ENCODE results near the gene STYXL1. TPM values are rescaled to one million over a fixed set of nuclear protein-coding genes. Genes with fewer than 3 reads are reported as not detected.

The STYXL1 gene
- total and polyA plus RNA-seq, 2 donors (not counting 1 experiment from before 2014, with no cell fraction given): 49.0 to 49.8 TPM

GRCh38 chr7:75998038-75998437 is 49.8 kb downstream of the STYXL1 start:
- H3K27me3 ChIP-seq (ENCODE audit: control insufficient read depth, insufficient read depth, low read length): no peaks in the 10 kb centered on the region
- no peak for TF ChIP-seq EZH2 (IDR thresholded peaks at IDR 0.05; ENCODE audit: low read length, missing control alignments)
- no peak for TF ChIP-seq CTCF (conservative IDR thresholded peaks at IDR 0.05 in 1 of 2, IDR thresholded peaks at IDR 0.05 in 1 of 2; ENCODE audit: low read depth in 1 of 2, low read length in 2 of 2)
- H3K9ac ChIP-seq (ENCODE audit: insufficient read depth, low read length): no peak overlapping the region
- H4K20me1 ChIP-seq (ENCODE audit: control insufficient read depth, extremely low read depth, insufficient read depth, low read length): no peaks in the 10 kb centered on the region
- DNase-seq (ENCODE audit: low read depth in 2 of 2): no peak
- H3K79me2 ChIP-seq (ENCODE audit: control insufficient read depth, insufficient read depth, low read length): peaks cover 5% of the 10 kb centered on the region
- H3K9me3 ChIP-seq (ENCODE audit: control insufficient read depth, insufficient read depth, low read depth, low read length): no peaks in the 10 kb centered on the region
- H3K4me2 ChIP-seq (ENCODE audit: extremely low read depth, insufficient read depth, low read length): no peak overlapping the region
- H2AFZ ChIP-seq (ENCODE audit: low read length): no peak overlapping the region
- H3K27ac ChIP-seq (ENCODE audit: insufficient read depth, low read length): no peak overlapping the region
- peaks cover 11% of the 10 kb centered on the region for H3K4me1 ChIP-seq (ENCODE audit: control insufficient read depth, extremely low read depth, insufficient read depth, low read length)
- H3K36me3 ChIP-seq (ENCODE audit: control insufficient read depth, insufficient read depth, low read length): peaks cover 10% of the 10 kb centered on the region
- H3K4me3 ChIP-seq (replicated peaks in 1 of 4; ENCODE audit: control extremely low read depth in 1 of 4, insufficient read depth in 1 of 4, low read depth in 3 of 4, low read length in 4 of 4): no peak overlapping the region

- no peak for TF ChIP-seq EZH2 (IDR thresholded peaks at IDR 0.05; ENCODE audit: low read length, missing control alignments)
- TF ChIP-seq CTCF (conservative IDR thresholded peaks at IDR 0.05 in 1 of 2, IDR thresholded peaks at IDR 0.05 in 1 of 2; ENCODE audit: low read depth in 1 of 2, low read length in 2 of 2): no peak
- no peak overlapping the region for H3K27ac ChIP-seq (ENCODE audit: insufficient read depth, low read length)
- H3K9me3 ChIP-seq (ENCODE audit: control insufficient read depth, insufficient read depth, low read depth, low read length): no peaks in the 10 kb centered on the region
- H3K4me2 ChIP-seq (ENCODE audit: extremely low read depth, insufficient read depth, low read length): no peak overlapping the region
- no peaks in the 10 kb centered on the region for H3K27me3 ChIP-seq (ENCODE audit: control insufficient read depth, insufficient read depth, low read length)
- no peak overlapping the region for H2AFZ ChIP-seq (ENCODE audit: low read length)
- H3K4me3 ChIP-seq (replicated peaks in 1 of 4; ENCODE audit: control extremely low read depth in 1 of 4, insufficient read depth in 1 of 4, low read depth in 3 of 4, low read length in 4 of 4): no peak overlapping the region
- H3K36me3 ChIP-seq (ENCODE audit: control insufficient read depth, insufficient read depth, low read length): peaks cover 11% of the 10 kb centered on the region
- no peak overlapping the region for H3K9ac ChIP-seq (ENCODE audit: insufficient read depth, low read length)
- H3K79me2 ChIP-seq (ENCODE audit: control insufficient read depth, insufficient read depth, low read length): peaks cover 5% of the 10 kb centered on the region
- no peak for DNase-seq (ENCODE audit: low read depth in 2 of 2)
- H3K4me1 ChIP-seq (ENCODE audit: control insufficient read depth, extremely low read depth, insufficient read depth, low read length): peaks cover 11% of the 10 kb centered on the region
- no peaks in the 10 kb centered on the region for H4K20me1 ChIP-seq (ENCODE audit: control insufficient read depth, extremely low read depth, insufficient read depth, low read length)
Observed at GRCh38 chr7:75996476-75996875, 51.3 kb downstream of the STYXL1 start.

GRCh38 chr7:75995996-75996395 is 51.8 kb downstream of the STYXL1 start:
- H3K9ac ChIP-seq (ENCODE audit: insufficient read depth, low read length): no peak overlapping the region
- no peak for DNase-seq (ENCODE audit: low read depth in 2 of 2)
- H4K20me1 ChIP-seq (ENCODE audit: control insufficient read depth, extremely low read depth, insufficient read depth, low read length): no peaks in the 10 kb centered on the region
- H3K4me1 ChIP-seq (ENCODE audit: control insufficient read depth, extremely low read depth, insufficient read depth, low read length): peaks cover 11% of the 10 kb centered on the region
- H2AFZ ChIP-seq (ENCODE audit: low read length): no peak overlapping the region
- H3K9me3 ChIP-seq (ENCODE audit: control insufficient read depth, insufficient read depth, low read depth, low read length): no peaks in the 10 kb centered on the region
- no peaks in the 10 kb centered on the region for H3K27me3 ChIP-seq (ENCODE audit: control insufficient read depth, insufficient read depth, low read length)
- H3K4me3 ChIP-seq (replicated peaks in 1 of 4; ENCODE audit: control extremely low read depth in 1 of 4, insufficient read depth in 1 of 4, low read depth in 3 of 4, low read length in 4 of 4): no peak overlapping the region
- TF ChIP-seq EZH2 (IDR thresholded peaks at IDR 0.05; ENCODE audit: low read length, missing control alignments): no peak
- no peak for TF ChIP-seq CTCF (conservative IDR thresholded peaks at IDR 0.05 in 1 of 2, IDR thresholded peaks at IDR 0.05 in 1 of 2; ENCODE audit: low read depth in 1 of 2, low read length in 2 of 2)
- H3K27ac ChIP-seq (ENCODE audit: insufficient read depth, low read length): no peak overlapping the region
- H3K79me2 ChIP-seq (ENCODE audit: control insufficient read depth, insufficient read depth, low read length): peaks cover 5% of the 10 kb centered on the region
- H3K4me2 ChIP-seq (ENCODE audit: extremely low read depth, insufficient read depth, low read length): no peak overlapping the region
- H3K36me3 ChIP-seq (ENCODE audit: control insufficient read depth, insufficient read depth, low read length): peaks cover 11% of the 10 kb centered on the region

All from fibroblast of lung (primary cell).